B cell (primary cell): ENCODE measurements around the gene CDH18. TPM values are rescaled to one million over a fixed set of nuclear protein-coding genes. Genes with fewer than 3 reads are reported as not detected.

Experiments used
- ATAC-seq: fragments of 200-7000 bp; cut with Tn5 transposase; one replicate; pipeline ENCODE4 v1.10.0; 2021; ENCODE audit warnings: low read depth, mild to moderate bottlenecking, moderate number of reproducible peaks, moderate library complexity
- CTCF ChIA-PET: fragments of 350-600 bp; sonication (Branson Sonifier 250); formaldehyde crosslinking; loops from one replicate; lab custom pipeline; 2021; ENCODE audit warnings: antibody characterized with exemption, inconsistent platforms; lab: Charles Lee
- POLR2A ChIA-PET: fragments of 350-600 bp; sonication (Branson Sonifier 250); formaldehyde crosslinking; loops from one replicate; lab custom pipeline; 2021; ENCODE audit warnings: antibody characterized with exemption; lab: Charles Lee
- DNase-seq: peaks from one replicate; pipeline ENCODE4 v3.0.0; 2013
- H2AFZ ChIP-seq: 2 replicates; pipeline ENCODE4 v1.6.1; 2012; ENCODE audit warnings: mild to moderate bottlenecking, low read depth, low read length; ENCODE audit not compliant: insufficient read depth, poor library complexity, severe bottlenecking
- H3K27ac ChIP-seq, 2 donors: 1 replicate in 1 of 2; 2 replicates in 1 of 2; pipeline ENCODE4 v1.5.1; 2012 to 2013; ENCODE audit warnings: low read length in 2 of 2, mild to moderate bottlenecking in 2 of 2, moderate library complexity in 1 of 2
- H3K27me3 ChIP-seq, 4 experiments: fragments of 200-600 bp in 1 of 4; sonication (generic) in 1 of 4; replicated peaks in 1 of 4; 1 replicate in 2 of 4; 2 replicates in 2 of 4; pipeline versions ENCODE4 v1.6.1 to v1.7.0; 2013 to 2016; ENCODE audit warnings: low read length in 3 of 4, mild to moderate bottlenecking in 2 of 4, mixed read lengths in 1 of 4, moderate library complexity in 1 of 4; ENCODE audit not compliant: insufficient read depth in 4 of 4, control insufficient read depth in 3 of 4; ENCODE audit errors: control extremely low read depth in 1 of 4
- H3K36me3 ChIP-seq, 2 experiments: replicated peaks in 1 of 2; 1 replicate in 1 of 2; 2 replicates in 1 of 2; pipeline versions ENCODE4 v1.6.1 to v1.7.1; 2013; ENCODE audit warnings: low read length in 1 of 2; ENCODE audit not compliant: insufficient read depth in 2 of 2, control insufficient read depth in 1 of 2; ENCODE audit errors: control extremely low read depth in 1 of 2, extremely low read depth in 1 of 2
- H3K4me1 ChIP-seq, 2 donors: fragments of 200-600 bp in 1 of 2; sonication (generic) in 1 of 2; 1 replicate in 1 of 2; 2 replicates in 1 of 2; pipeline versions ENCODE4 v1.5.1 to v1.6.1; 2013 to 2017; ENCODE audit warnings: low read length in 2 of 2; ENCODE audit not compliant: control insufficient read depth in 2 of 2, insufficient read depth in 2 of 2
- H3K4me2 ChIP-seq: replicated peaks from 2 replicates; pipeline ENCODE3; 2012; ENCODE audit warnings: mild to moderate bottlenecking, low read depth, low read length; ENCODE audit not compliant: poor library complexity, severe bottlenecking
- H3K4me3 ChIP-seq, 5 experiments: fragments of 200-600 bp in 1 of 5; sonication (generic) in 1 of 5; 1 replicate in 3 of 5; 2 replicates in 2 of 5; pipeline versions ENCODE4 v1.5.1 to v1.7.0; 2011 to 2016; ENCODE audit warnings: low read length in 4 of 5, mild to moderate bottlenecking in 4 of 5, low read depth in 2 of 5, control low read depth in 1 of 5, moderate library complexity in 1 of 5; ENCODE audit not compliant: insufficient read depth in 1 of 5; ENCODE audit errors: control extremely low read depth in 1 of 5, extremely low read depth in 1 of 5
- H3K79me2 ChIP-seq: fragments of 200-600 bp; sonication (generic); one replicate; pipeline ENCODE4 v1.6.0; 2016; ENCODE audit warnings: low read length; ENCODE audit not compliant: control insufficient read depth, insufficient read depth
- H3K9ac ChIP-seq: fragments of 200-600 bp; sonication (generic); 2 replicates; pipeline ENCODE4 v1.6.1; 2017; ENCODE audit warnings: mild to moderate bottlenecking, low read length, moderate library complexity
- H3K9me3 ChIP-seq, 3 donors: one replicate each; pipeline versions ENCODE4 v1.6.1 to v1.7.1; 2013; ENCODE audit warnings: low read length in 2 of 3; ENCODE audit not compliant: control insufficient read depth in 2 of 3, insufficient read depth in 1 of 3; ENCODE audit errors: control extremely low read depth in 1 of 3
- H4K20me1 ChIP-seq: 2 replicates; pipeline ENCODE4 v1.6.0; 2012; ENCODE audit warnings: mild to moderate bottlenecking, low read length; ENCODE audit not compliant: insufficient read depth, control insufficient read depth, poor library complexity, severe bottlenecking
- H3K27ac Mint-ChIP-seq: one replicate; pipeline ENCODE4 v1.8.0; 2021; ENCODE audit warnings: mixed read lengths
- H3K27me3 Mint-ChIP-seq: one replicate; pipeline ENCODE4 v1.8.0; 2021; ENCODE audit warnings: mixed read lengths
- H3K4me1 Mint-ChIP-seq: one replicate; pipeline ENCODE4 v1.8.0; 2021; ENCODE audit warnings: mixed read lengths
- H3K4me3 Mint-ChIP-seq: one replicate; pipeline ENCODE4 v1.8.0; 2021; ENCODE audit warnings: mixed read lengths
- H3K9me3 Mint-ChIP-seq: one replicate; pipeline ENCODE4 v1.8.0; 2022; ENCODE audit warnings: mixed read lengths; ENCODE audit not compliant: insufficient read depth
- CTCF ChIP-seq: fragments of 200-600 bp; IDR thresholded peaks from one replicate; pipeline ENCODE4 v1.8.0; 2022; ENCODE audit warnings: antibody characterized with exemption, mild to moderate bottlenecking
- EZH2 ChIP-seq: IDR thresholded peaks from 2 replicates; pipeline ENCODE4 v1.6.1; 2012; ENCODE audit warnings: borderline replicate concordance, low read depth, mild to moderate bottlenecking, moderate library complexity, low read length; ENCODE audit not compliant: insufficient read depth, poor library complexity, severe bottlenecking
- WGBS: methylation state at CpG from one replicate; pipeline ENCODE4 v1.1.5; 2013; ENCODE audit warnings: missing lambda C conversion rate; ENCODE audit not compliant: insufficient coverage; 5-methylcytosine and 5-hydroxymethylcytosine counted together
- intact Hi-C: fragments of 100-400 bp; cut with micrococcal nuclease; formaldehyde crosslinking; loops from one replicate; pipeline ENCODE4 v1.10.0; 2022
- polyA plus RNA-seq: library from polyadenylated mRNA; depleted of rRNA; stranded (reverse); fragments of >200 nt; gene quantifications from 2 replicates; pipeline ENCODE4 v1.2.3, GENCODE V29; 2012
- total RNA-seq, 2 donors: library from RNA; stranded (reverse); fragments of 120-200 nt in 1 of 2; gene quantifications; 1 replicate in 1 of 2; 2 replicates in 1 of 2; pipeline versions ENCODE4 v1.2.3 to v1.2.4, GENCODE V29; 2013 to 2022

Gene CDH18
- total and polyA plus RNA-seq, 2 donors (not counting 1 experiment from before 2014, with no cell fraction given) = not detected

GRCh38 chr5:19605846-19606407 is 382.1 kb downstream of the CDH18 start:
- no peaks in the 10 kb centered on the region for H3K4me1 ChIP-seq
- ChIA-PET POLR2A (no interaction called here), CTCF (interaction anchor here (1.2 kb wide), 1 partner anchor 1139 kb away, joined by 3 read pairs; no protein-coding TSS in a partner anchor)
- Mint-ChIP-seq H3K27me3 (no peaks in the 10 kb centered on the region), H3K27ac (no peak overlapping the region), H3K4me1 (no peaks in the 10 kb centered on the region), H3K9me3 (peaks cover 3% of the 10 kb centered on the region), H3K4me3 (no peak overlapping the region)
- peaks cover 0 to 4% (median 3%) of the 10 kb centered on the region in 3 donors for H3K9me3 ChIP-seq
- H3K9ac ChIP-seq = no peak overlapping the region
- H3K27ac ChIP-seq = no peak overlapping the region
- H3K4me3 ChIP-seq = no peak overlapping the region
- H3K4me2 ChIP-seq = no peak overlapping the region
- H3K79me2 ChIP-seq = no peaks in the 10 kb centered on the region
- no peaks in the 10 kb centered on the region for H4K20me1 ChIP-seq
- H2AFZ ChIP-seq = no peak overlapping the region
- H3K36me3 ChIP-seq = no peaks in the 10 kb centered on the region
- TF ChIP-seq CTCF = no peak
- TF ChIP-seq EZH2 = no peak
- DNase-seq = no peak
- ATAC-seq = no peak
- H3K27me3 ChIP-seq = no peaks in the 10 kb centered on the region
- intact Hi-C loops = no loop called here
- 71% methylated on average over 1 of the region's 3 CpGs for WGBS

- Histone ChIP-seq H3K9me3 (no peaks in the 10 kb centered on the region), H3K4me2 (no peak overlapping the region), H3K9ac (no peak overlapping the region), H3K36me3 (no peaks in the 10 kb centered on the region), H3K27me3 (no peaks in the 10 kb centered on the region), H2AFZ (no peak overlapping the region), H3K79me2 (no peaks in the 10 kb centered on the region), H3K4me3 (no peak overlapping the region), H3K4me1 (no peaks in the 10 kb centered on the region), H4K20me1 (no peaks in the 10 kb centered on the region), H3K27ac (no peak overlapping the region)
- TF ChIP-seq CTCF = no peak
- TF ChIP-seq EZH2 = no peak
- no peaks in the 10 kb centered on the region for H3K4me1 Mint-ChIP-seq
- ChIA-PET CTCF (no interaction called here), POLR2A (no interaction called here)
- no peak for DNase-seq
- H3K9me3 Mint-ChIP-seq = no peaks in the 10 kb centered on the region
- WGBS = 67% methylated on average over 2 of the region's 2 CpGs
- no peak overlapping the region for H3K4me3 Mint-ChIP-seq
- no peak overlapping the region for H3K27ac Mint-ChIP-seq
- no peaks in the 10 kb centered on the region for H3K27me3 Mint-ChIP-seq
- intact Hi-C loops = no loop called here
- ATAC-seq = no peak
Observed at GRCh38 chr5:19584131-19584530, 403.9 kb downstream of the CDH18 start.
